NCI-H82 (cell line): ENCODE measurements around the gene SETBP1.

Experiments used
- DNase-seq: peaks from one replicate; lab custom pipeline; 2025; lab: John Stamatoyannopoulos, UW

Gene SETBP1

GRCh38 chr18:44968336-44968735 is 287.6 kb downstream of the SETBP1 start:
- peak; percentile 8 for DNase-seq

GRCh38 chr18:44969214-44969795 is 288.6 kb downstream of the SETBP1 start:
- DNase-seq, result no peak

GRCh38 chr18:44973282-44973681 is 292.6 kb downstream of the SETBP1 start:
- DNase-seq, result no peak

GRCh38 chr18:44974174-44974573 is 293.5 kb downstream of the SETBP1 start:
- peak; percentile 17 for DNase-seq

GRCh38 chr18:44977856-44978255 is 297.2 kb downstream of the SETBP1 start:
- DNase-seq, result no peak

- DNase-seq, result no peak
Observed at GRCh38 chr18:44979748-44980147, 299.1 kb downstream of the SETBP1 start.

GRCh38 chr18:44981121-44981520 is 300.4 kb downstream of the SETBP1 start:
- DNase-seq, result no peak

GRCh38 chr18:44986933-44987332 is 306.2 kb downstream of the SETBP1 start:
- no peak for DNase-seq

- no peak for DNase-seq
Observed at GRCh38 chr18:44987371-44987770, 306.7 kb downstream of the SETBP1 start.

GRCh38 chr18:44988821-44989587 is 308.3 kb downstream of the SETBP1 start:
- DNase-seq, result no peak

- no peak for DNase-seq
Observed at GRCh38 chr18:44996261-44996660, 315.6 kb downstream of the SETBP1 start.

- DNase-seq, result peak; percentile 10
Observed at GRCh38 chr18:44997174-44997573, 316.5 kb downstream of the SETBP1 start.

GRCh38 chr18:44998360-44998759 is 317.7 kb downstream of the SETBP1 start:
- DNase-seq, result no peak

GRCh38 chr18:45004546-45005080 is 323.9 kb downstream of the SETBP1 start:
- no peak for DNase-seq

- DNase-seq, result no peak
Observed at GRCh38 chr18:45006934-45007333, 326.2 kb downstream of the SETBP1 start.

GRCh38 chr18:45007531-45007930 is 326.8 kb downstream of the SETBP1 start:
- no peak for DNase-seq

GRCh38 chr18:45008694-45009413 is 328.2 kb downstream of the SETBP1 start:
- peak; percentile 4 for DNase-seq

GRCh38 chr18:45009756-45010155 is 329.1 kb downstream of the SETBP1 start:
- DNase-seq, result no peak

- no peak for DNase-seq
Observed at GRCh38 chr18:45012286-45012685, 331.6 kb downstream of the SETBP1 start.

- no peak for DNase-seq
Observed at GRCh38 chr18:45014047-45014501, 333.4 kb downstream of the SETBP1 start.

- no peak for DNase-seq
Observed at GRCh38 chr18:45015788-45016128, 335.1 kb downstream of the SETBP1 start.

GRCh38 chr18:45019469-45019868 is 338.8 kb downstream of the SETBP1 start:
- no peak for DNase-seq

GRCh38 chr18:45023519-45023918 is 342.8 kb downstream of the SETBP1 start:
- peak; percentile 9 for DNase-seq
